MM.1S (cell line): Measurements from ENCODE around the gene GALNT4.

Experiments
- EZH2 ChIP-seq: fragments of 300-600 bp; sonication (generic); optimal IDR thresholded peaks from 2 replicates; pipeline ENCODE3; 2017; ENCODE audit warnings: low read depth, mild to moderate bottlenecking, antibody characterized with exemption, low read length, mixed read lengths
- EZH2phosphoT487 ChIP-seq: fragments of 300-600 bp; sonication (generic); IDR thresholded peaks from 2 replicates; pipeline ENCODE4 v1.6.1; 2018; ENCODE audit warnings: antibody characterized with exemption, low read length
- TF ChIP-seq, protein P1 (sequence below): fragments of 300-600 bp; sonication (generic); IDR thresholded peaks from 2 replicates; pipeline ENCODE4 v1.5.1; 2016; ENCODE audit warnings: antibody characterized with exemption, low read length, mixed read lengths

GRCh38 chr12:89504560-89505346, 19.8 kb downstream of the GALNT4 start:
- TF ChIP-seq, protein P1, sequence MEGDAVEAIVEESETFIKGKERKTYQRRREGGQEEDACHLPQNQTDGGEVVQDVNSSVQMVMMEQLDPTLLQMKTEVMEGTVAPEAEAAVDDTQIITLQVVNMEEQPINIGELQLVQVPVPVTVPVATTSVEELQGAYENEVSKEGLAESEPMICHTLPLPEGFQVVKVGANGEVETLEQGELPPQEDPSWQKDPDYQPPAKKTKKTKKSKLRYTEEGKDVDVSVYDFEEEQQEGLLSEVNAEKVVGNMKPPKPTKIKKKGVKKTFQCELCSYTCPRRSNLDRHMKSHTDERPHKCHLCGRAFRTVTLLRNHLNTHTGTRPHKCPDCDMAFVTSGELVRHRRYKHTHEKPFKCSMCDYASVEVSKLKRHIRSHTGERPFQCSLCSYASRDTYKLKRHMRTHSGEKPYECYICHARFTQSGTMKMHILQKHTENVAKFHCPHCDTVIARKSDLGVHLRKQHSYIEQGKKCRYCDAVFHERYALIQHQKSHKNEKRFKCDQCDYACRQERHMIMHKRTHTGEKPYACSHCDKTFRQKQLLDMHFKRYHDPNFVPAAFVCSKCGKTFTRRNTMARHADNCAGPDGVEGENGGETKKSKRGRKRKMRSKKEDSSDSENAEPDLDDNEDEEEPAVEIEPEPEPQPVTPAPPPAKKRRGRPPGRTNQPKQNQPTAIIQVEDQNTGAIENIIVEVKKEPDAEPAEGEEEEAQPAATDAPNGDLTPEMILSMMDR: no peak
- TF ChIP-seq EZH2phosphoT487 (no peak), EZH2 (no peak)
